Bronchial epithelial cell (primary cell): ENCODE results near the gene BTRC. TPM values are rescaled to one million over a fixed set of nuclear protein-coding genes. Genes with fewer than 3 reads are reported as not detected.
A peak's percentile ranks its signal among the peaks of the same experiment; 100 is the strongest.
"Not testable (repeated sequence)": the region's sequence is repeated elsewhere in the genome, so short reads cannot be mapped to it uniquely, and the experiment has no call there.

Source experiments
- DNase-seq: peaks from one replicate; pipeline ENCODE4 v3.0.0-alpha.2; 2010; ENCODE audit warnings: low read depth
- FAIRE-seq: peaks from 2 replicates; lab custom pipeline; 2011; peaks lifted over from hg19 to GRCh38; lab: Jason Lieb, UNC
- H3K27me3 ChIP-seq: 2 replicates; pipeline ENCODE4 v1.5.1; 2011; ENCODE audit warnings: low read length; ENCODE audit not compliant: control insufficient read depth, insufficient read depth
- H3K36me3 ChIP-seq: 2 replicates; pipeline ENCODE4 v1.5.1; 2011; ENCODE audit warnings: low read length; ENCODE audit not compliant: control insufficient read depth, insufficient read depth
- H3K4me3 ChIP-seq: 2 replicates; pipeline ENCODE4 v1.5.1; 2011; ENCODE audit warnings: mild to moderate bottlenecking, low read depth, low read length, control low read depth
- CTCF ChIP-seq: IDR thresholded peaks from 2 replicates; pipeline ENCODE4 v1.5.1; 2011; ENCODE audit warnings: mild to moderate bottlenecking, moderate library complexity, low read length, control low read depth, inconsistent platforms; ENCODE audit not compliant: insufficient read depth, severe bottlenecking
- total RNA-seq: library from RNA; depleted of rRNA; stranded (reverse); fragments of >200 nt; gene quantifications from 2 replicates; pipeline ENCODE4 v1.2.1, GENCODE V29; 2014

Gene BTRC
- total RNA-seq, 1 donor from 2014 or later = 6.8 TPM

GRCh38 chr10:101363850-101364400, 10.0 kb downstream of the BTRC start:
- DNase-seq (no peak), FAIRE-seq (no peak)
- Histone ChIP-seq H3K27me3 (no peaks in the 10 kb centered on the region), H3K4me3 (no peak overlapping the region), H3K36me3 (no peaks in the 10 kb centered on the region)
- TF ChIP-seq CTCF = no peak

GRCh38 chr10:101364721-101365120, 10.8 kb downstream of the BTRC start:
- DNase-seq (no peak), FAIRE-seq (peak; percentile 100)
- H3K4me3 ChIP-seq = no peak overlapping the region
- H3K27me3 ChIP-seq = no peaks in the 10 kb centered on the region
- no peak for TF ChIP-seq CTCF
- H3K36me3 ChIP-seq = no peaks in the 10 kb centered on the region

DNA sequence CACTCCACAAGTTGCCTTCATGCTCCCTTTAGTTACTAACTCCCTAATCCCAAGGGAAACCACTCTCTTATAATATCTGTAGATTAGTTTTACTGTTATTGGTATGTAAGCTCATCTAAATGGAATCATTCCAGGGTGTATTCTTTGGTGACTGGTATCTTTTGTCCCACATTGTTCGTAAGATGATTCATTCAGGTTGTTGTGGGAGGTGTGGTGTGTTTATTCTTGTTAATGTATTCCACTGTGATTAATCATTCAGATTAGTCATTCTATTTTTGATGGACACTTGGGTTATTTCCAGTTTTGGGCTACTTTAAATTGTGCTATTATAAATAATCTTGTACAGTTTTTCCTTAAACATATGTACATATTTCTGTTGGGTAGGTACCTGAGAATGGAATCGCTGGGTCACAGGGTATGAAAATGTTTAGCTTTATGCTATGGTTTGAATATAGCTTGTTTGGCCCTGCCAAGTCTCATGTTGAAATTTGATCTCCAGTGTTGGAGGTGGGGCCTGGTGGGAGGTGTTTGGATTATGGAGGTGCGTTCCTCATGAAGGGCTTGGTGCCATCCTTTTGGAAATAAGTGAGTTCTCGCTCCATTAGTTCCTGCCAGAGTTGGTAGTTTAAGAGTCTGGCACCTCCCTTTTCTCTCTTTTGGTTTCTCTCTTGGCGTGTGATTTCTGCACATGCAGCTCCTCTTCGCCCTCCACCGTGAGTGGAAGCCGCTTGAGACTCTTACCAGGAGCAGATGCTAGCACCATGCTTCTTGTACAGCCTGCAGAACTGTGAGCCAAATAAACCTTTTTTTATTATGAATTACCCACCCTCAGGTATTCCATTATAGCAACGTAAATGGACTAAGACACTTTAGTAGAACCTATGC, 13.8 kb downstream of the BTRC start:
- Histone ChIP-seq H3K36me3 (no peaks in the 10 kb centered on the region), H3K27me3 (no peaks in the 10 kb centered on the region), H3K4me3 (no peak overlapping the region)
- DNase-seq = peak; percentile 99
- FAIRE-seq = no peak
- TF ChIP-seq CTCF = no peak

DNA sequence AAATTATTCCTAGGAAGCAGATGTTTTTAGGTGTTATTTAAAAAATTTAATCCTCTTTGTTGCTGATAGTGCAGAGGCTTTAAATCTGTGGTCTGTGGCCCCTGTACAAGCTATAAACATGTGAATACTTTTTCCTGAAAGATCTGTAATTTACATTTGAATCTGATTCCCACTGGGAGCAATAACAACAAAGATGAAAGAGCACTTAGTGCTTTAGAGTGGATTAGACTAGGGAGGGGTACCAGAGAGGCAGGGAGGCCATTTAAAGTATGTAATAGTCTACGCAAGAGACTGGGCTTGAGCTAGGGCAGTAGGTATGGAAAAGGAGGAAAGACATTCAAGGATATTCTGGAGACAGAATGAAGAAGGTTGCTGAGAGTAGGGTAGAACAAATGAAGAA, 19.1 kb downstream of the BTRC start:
- no peak for TF ChIP-seq CTCF
- Histone ChIP-seq H3K4me3 (no peak overlapping the region), H3K27me3 (no peaks in the 10 kb centered on the region), H3K36me3 (no peaks in the 10 kb centered on the region)
- DNase-seq = no peak
- FAIRE-seq = no peak

- FAIRE-seq, H3K36me3 ChIP-seq, H3K27me3 ChIP-seq, H3K4me3 ChIP-seq, DNase-seq: not testable (repeated sequence)
Measured at GRCh38 chr10:101373993-101374392, 20.0 kb downstream of the BTRC start.

DNA sequence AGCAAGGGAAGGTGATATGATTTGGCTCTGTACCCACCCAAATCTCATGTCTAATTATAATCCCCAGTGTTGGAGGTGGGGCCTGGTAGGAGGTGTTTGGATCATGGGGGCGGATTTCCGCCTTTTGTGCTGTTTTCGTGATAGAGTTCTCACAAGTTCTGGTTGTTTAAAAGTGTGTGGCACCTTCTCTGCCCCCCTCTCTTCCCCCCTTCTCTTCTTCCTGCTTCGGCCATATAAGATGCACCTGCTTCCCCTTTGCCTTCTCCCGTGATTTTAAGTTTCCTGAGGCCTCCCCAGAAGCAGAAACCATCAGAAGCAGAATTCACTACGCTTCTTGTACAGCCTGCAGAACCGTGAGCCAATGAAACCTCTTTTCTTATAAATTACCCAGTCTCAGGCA, 21.1 kb downstream of the BTRC start:
- no peak for FAIRE-seq
- Histone ChIP-seq H3K36me3 (no peaks in the 10 kb centered on the region), H3K4me3 (no peak overlapping the region), H3K27me3 (no peaks in the 10 kb centered on the region)
- DNase-seq = no peak
- TF ChIP-seq CTCF = no peak
